Fibroblast of lung (primary cell): ENCODE data around the gene FOXA3. TPM values are rescaled to one million over a fixed set of nuclear protein-coding genes. Genes with fewer than 3 reads are reported as not detected.
"Not testable (repeated sequence)": the region's sequence is repeated elsewhere in the genome, so short reads cannot be mapped to it uniquely, and the experiment has no call there.

Experiments used
- DNase-seq, 2 donors: peaks; one replicate each; pipeline versions ENCODE4 v3.0.0 to v3.0.0-alpha.2; 2010; ENCODE audit warnings: low read depth in 2 of 2
- H2AFZ ChIP-seq: 2 replicates; pipeline ENCODE4 v1.5.1; 2012; ENCODE audit warnings: low read length, control low read depth, inconsistent platforms
- H3K27ac ChIP-seq: 2 replicates; pipeline ENCODE4 v1.5.1; 2011; ENCODE audit warnings: low read length, control low read depth; ENCODE audit not compliant: insufficient read depth
- H3K27me3 ChIP-seq: 2 replicates; pipeline ENCODE4 v1.5.1; 2011; ENCODE audit warnings: mild to moderate bottlenecking, low read length; ENCODE audit not compliant: control insufficient read depth, insufficient read depth
- H3K36me3 ChIP-seq: 2 replicates; pipeline ENCODE4 v1.5.1; 2011; ENCODE audit warnings: low read length; ENCODE audit not compliant: control insufficient read depth, insufficient read depth
- H3K4me1 ChIP-seq: 2 replicates; pipeline ENCODE4 v1.5.1; 2011; ENCODE audit warnings: low read length; ENCODE audit not compliant: control insufficient read depth, insufficient read depth; ENCODE audit errors: extremely low read depth
- H3K4me2 ChIP-seq: 2 replicates; pipeline ENCODE4 v1.5.1; 2011; ENCODE audit warnings: low read length, control low read depth; ENCODE audit not compliant: insufficient read depth; ENCODE audit errors: extremely low read depth
- H3K4me3 ChIP-seq, 4 experiments: fragments of 200-600 bp in 1 of 4; sonication (generic) in 1 of 4; replicated peaks in 1 of 4; 2 replicates each; pipeline ENCODE4 v1.5.1; 2011 to 2016; ENCODE audit warnings: low read length in 4 of 4, low read depth in 3 of 4, mild to moderate bottlenecking in 3 of 4, control low read depth in 2 of 4, inconsistent platforms in 1 of 4, mixed read lengths in 1 of 4; ENCODE audit not compliant: insufficient read depth in 1 of 4; ENCODE audit errors: control extremely low read depth in 1 of 4
- H3K79me2 ChIP-seq: 2 replicates; pipeline ENCODE4 v1.5.1; 2012; ENCODE audit warnings: mild to moderate bottlenecking, low read length, inconsistent platforms; ENCODE audit not compliant: control insufficient read depth, insufficient read depth
- H3K9ac ChIP-seq: 2 replicates; pipeline ENCODE4 v1.5.1; 2011; ENCODE audit warnings: mild to moderate bottlenecking, low read length, control low read depth; ENCODE audit not compliant: insufficient read depth
- H3K9me3 ChIP-seq: 2 replicates; pipeline ENCODE4 v1.5.1; 2012; ENCODE audit warnings: low read depth, low read length; ENCODE audit not compliant: control insufficient read depth, insufficient read depth
- H4K20me1 ChIP-seq: 2 replicates; pipeline ENCODE4 v1.5.1; 2011; ENCODE audit warnings: low read length; ENCODE audit not compliant: control insufficient read depth, insufficient read depth; ENCODE audit errors: extremely low read depth
- CTCF ChIP-seq, 2 donors: IDR thresholded peaks in 1 of 2; conservative IDR thresholded peaks in 1 of 2; 1 replicate in 1 of 2; 2 replicates in 1 of 2; pipeline ENCODE4 v1.5.1; 2011 to 2012; ENCODE audit warnings: low read length in 2 of 2, control low read depth in 1 of 2, inconsistent platforms in 1 of 2, low read depth in 1 of 2, mild to moderate bottlenecking in 1 of 2
- EZH2 ChIP-seq: IDR thresholded peaks from 2 replicates; pipeline ENCODE4 v1.5.1; 2012; ENCODE audit warnings: low read length, control low read depth, mild to moderate bottlenecking; ENCODE audit errors: missing control alignments
- polyA plus RNA-seq, 2 donors: library from polyadenylated mRNA; depleted of rRNA in 1 of 2; stranded (reverse) in 1 of 2; unstranded in 1 of 2; fragments of >200 nt; gene quantifications; 2 replicates each; pipeline ENCODE4 v1.2.1, GENCODE V29; 2011 to 2012; ENCODE audit warnings: missing spikeins in 1 of 2
- total RNA-seq: library from RNA; depleted of rRNA; stranded (reverse); fragments of >200 nt; gene quantifications from 2 replicates; pipeline ENCODE4 v1.2.1, GENCODE V29; 2014

FOXA3 gene
- total and polyA plus RNA-seq, 2 donors (not counting 1 experiment from before 2014, with no cell fraction given): not detected

GRCh38 chr19:45865269-45865948, 1.3 kb downstream of the FOXA3 start:
- Histone ChIP-seq H3K27ac (no peak overlapping the region), H3K4me3 (no peak overlapping the region), H4K20me1 (no peaks in the 10 kb centered on the region), H3K4me2 (no peak overlapping the region), H3K79me2 (peaks cover 22% of the 10 kb centered on the region), H2AFZ (no peak overlapping the region), H3K9ac (no peak overlapping the region), H3K9me3 (no peaks in the 10 kb centered on the region), H3K4me1 (no peaks in the 10 kb centered on the region), H3K36me3 (no peaks in the 10 kb centered on the region), H3K27me3 (peaks cover 35% of the 10 kb centered on the region)
- no peak for DNase-seq
- TF ChIP-seq EZH2: no peak
- TF ChIP-seq CTCF (conservative IDR thresholded peaks at IDR 0.05 in 1 of 2, IDR thresholded peaks at IDR 0.05 in 1 of 2; ENCODE audit: low read depth in 1 of 2, low read length in 2 of 2): no peak

- no peak overlapping the region for H3K4me2 ChIP-seq
- no peak for DNase-seq
- H3K36me3 ChIP-seq: no peaks in the 10 kb centered on the region
- no peaks in the 10 kb centered on the region for H4K20me1 ChIP-seq
- H3K79me2 ChIP-seq: peaks cover 11% of the 10 kb centered on the region
- H3K9me3 ChIP-seq: no peaks in the 10 kb centered on the region
- H3K4me1 ChIP-seq: no peaks in the 10 kb centered on the region
- no peak overlapping the region for H2AFZ ChIP-seq
- TF ChIP-seq CTCF (conservative IDR thresholded peaks at IDR 0.05 in 1 of 2, IDR thresholded peaks at IDR 0.05 in 1 of 2; ENCODE audit: low read depth in 1 of 2, low read length in 2 of 2) (no peak), EZH2 (no peak)
- no peak overlapping the region for H3K4me3 ChIP-seq
- H3K9ac ChIP-seq: no peak overlapping the region
- no peak overlapping the region for H3K27ac ChIP-seq
- H3K27me3 ChIP-seq: peaks cover 35% of the 10 kb centered on the region
Measured at GRCh38 chr19:45866400-45867176, 2.5 kb downstream of the FOXA3 start.

- H3K4me3 ChIP-seq, H3K4me1 ChIP-seq, H4K20me1 ChIP-seq, H3K79me2 ChIP-seq, H3K36me3 ChIP-seq, H3K27ac ChIP-seq, H3K4me2 ChIP-seq, H3K9ac ChIP-seq, DNase-seq, H2AFZ ChIP-seq, H3K9me3 ChIP-seq: not testable (repeated sequence)
- H3K27me3 ChIP-seq: peaks cover 35% of the 10 kb centered on the region
Measured at GRCh38 chr19:45867241-45867640, 3.1 kb downstream of the FOXA3 start.
